Measurements from ENCODE around the gene ARHGDIB. TPM values are rescaled to one million over a fixed set of nuclear protein-coding genes. Genes with fewer than 3 reads are reported as not detected.

Gene ARHGDIB
- total and polyA plus RNA-seq, 10 of the 15 experiments (the other 5 are each of a cell fraction or from before 2014, with no cell fraction given), result 796 to 2,849 (median 1,346) TPM

GRCh38 chr12:14981049-14981448 lies 19.6 kb upstream of the ARHGDIB start (continued):
- TF ChIP-seq BCLAF1 (IDR thresholded peaks at IDR 0.05) (no peak), RELB (IDR thresholded peaks at IDR 0.05; ENCODE audit: low read depth) (peak; percentile 41; the same call in 1 of the 2 replicates), USF2 (IDR thresholded peaks at IDR 0.05; ENCODE audit: borderline replicate concordance, low read depth, low read length) (no peak), CBX3 (IDR thresholded peaks at IDR 0.05; ENCODE audit: borderline replicate concordance, low read depth) (no peak), ZBED1 (IDR thresholded peaks at IDR 0.05; ENCODE audit: borderline replicate concordance) (no peak), RUNX3 (IDR thresholded peaks at IDR 0.05; ENCODE audit: low read length) (peak; percentile 86), GABPA (IDR thresholded peaks at IDR 0.05; ENCODE audit: low read depth) (no peak), SRF (IDR thresholded peaks at IDR 0.05; ENCODE audit: low read depth in 2 of 2, low read length in 2 of 2) (no peak), ZSCAN29 (IDR thresholded peaks at IDR 0.05) (no peak), IKZF1 (conservative IDR thresholded peaks at IDR 0.05) (peak; percentile 63), E4F1 (IDR thresholded peaks at IDR 0.05; ENCODE audit: borderline replicate concordance, partially characterized antibody) (no peak), BCL11A (IDR thresholded peaks at IDR 0.05; ENCODE audit: low read depth, low read length) (peak; percentile 49; the same call in 1 of the 2 replicates)

Measured in GM12878 (cell line).